Renal cortical epithelial cell (primary cell): ENCODE results near the gene STK24. TPM values are rescaled to one million over a fixed set of nuclear protein-coding genes. Genes with fewer than 3 reads are reported as not detected.

Experiments used
- DNase-seq: peaks from one replicate; pipeline ENCODE4 v3.0.0-alpha.2; 2011; ENCODE audit warnings: low read depth
- total RNA-seq: library from RNA; depleted of rRNA; stranded (reverse); fragments of >200 nt; gene quantifications from 2 replicates; pipeline ENCODE4 v1.2.3, GENCODE V29; 2014

The STK24 gene
- total RNA-seq, 1 donor from 2014 or later: 82.0 TPM

- DNase-seq: no peak
These were observed 65.5 kb downstream of the STK24 start for GRCh38 chr13:98511435-98511834.

GRCh38 chr13:98510156-98510509 lies 66.8 kb downstream of the STK24 start:
- DNase-seq: no peak

GRCh38 chr13:98509271-98510155 lies 67.4 kb downstream of the STK24 start:
- peak; percentile 87 for DNase-seq

GRCh38 chr13:98508685-98509084 lies 68.2 kb downstream of the STK24 start:
- peak; percentile 96 for DNase-seq

- DNase-seq: peak; percentile 90
These were observed 68.6 kb downstream of the STK24 start for GRCh38 chr13:98508280-98508679.

- peak; percentile 87 for DNase-seq
These were observed 69.6 kb downstream of the STK24 start for GRCh38 chr13:98507282-98507797.

GRCh38 chr13:98506728-98507230 lies 70.1 kb downstream of the STK24 start:
- peak; percentile 37 for DNase-seq

- DNase-seq: no peak
These were observed 70.6 kb downstream of the STK24 start for GRCh38 chr13:98506322-98506721.

GRCh38 chr13:98505217-98505616 lies 71.7 kb downstream of the STK24 start:
- no peak for DNase-seq

- DNase-seq: no peak
These were observed 72.4 kb downstream of the STK24 start for GRCh38 chr13:98504371-98504963.

GRCh38 chr13:98504029-98504351 lies 72.9 kb downstream of the STK24 start:
- DNase-seq: no peak

GRCh38 chr13:98503175-98504028 lies 73.5 kb downstream of the STK24 start:
- DNase-seq: peak; percentile 34

- no peak for DNase-seq
These were observed 75.9 kb downstream of the STK24 start for GRCh38 chr13:98500963-98501421.

GRCh38 chr13:98496966-98497365 lies 79.9 kb downstream of the STK24 start:
- no peak for DNase-seq

- no peak for DNase-seq
These were observed 80.5 kb downstream of the STK24 start for GRCh38 chr13:98496479-98496791.

- DNase-seq: no peak
These were observed 81.1 kb downstream of the STK24 start for GRCh38 chr13:98495627-98496478.

GRCh38 chr13:98494769-98495168 lies 82.1 kb downstream of the STK24 start:
- no peak for DNase-seq

- DNase-seq: no peak
These were observed 83.7 kb downstream of the STK24 start for GRCh38 chr13:98493042-98493712.

GRCh38 chr13:98492335-98493041 lies 84.4 kb downstream of the STK24 start:
- no peak for DNase-seq

GRCh38 chr13:98490866-98491265 lies 86.0 kb downstream of the STK24 start:
- no peak for DNase-seq
